ENCODE results near the gene DTNB. TPM values are rescaled to one million over a fixed set of nuclear protein-coding genes. Genes with fewer than 3 reads are reported as not detected.

DTNB gene
- total RNA-seq, 1 experiment from 2014 or later: 2.9 TPM

DNA sequence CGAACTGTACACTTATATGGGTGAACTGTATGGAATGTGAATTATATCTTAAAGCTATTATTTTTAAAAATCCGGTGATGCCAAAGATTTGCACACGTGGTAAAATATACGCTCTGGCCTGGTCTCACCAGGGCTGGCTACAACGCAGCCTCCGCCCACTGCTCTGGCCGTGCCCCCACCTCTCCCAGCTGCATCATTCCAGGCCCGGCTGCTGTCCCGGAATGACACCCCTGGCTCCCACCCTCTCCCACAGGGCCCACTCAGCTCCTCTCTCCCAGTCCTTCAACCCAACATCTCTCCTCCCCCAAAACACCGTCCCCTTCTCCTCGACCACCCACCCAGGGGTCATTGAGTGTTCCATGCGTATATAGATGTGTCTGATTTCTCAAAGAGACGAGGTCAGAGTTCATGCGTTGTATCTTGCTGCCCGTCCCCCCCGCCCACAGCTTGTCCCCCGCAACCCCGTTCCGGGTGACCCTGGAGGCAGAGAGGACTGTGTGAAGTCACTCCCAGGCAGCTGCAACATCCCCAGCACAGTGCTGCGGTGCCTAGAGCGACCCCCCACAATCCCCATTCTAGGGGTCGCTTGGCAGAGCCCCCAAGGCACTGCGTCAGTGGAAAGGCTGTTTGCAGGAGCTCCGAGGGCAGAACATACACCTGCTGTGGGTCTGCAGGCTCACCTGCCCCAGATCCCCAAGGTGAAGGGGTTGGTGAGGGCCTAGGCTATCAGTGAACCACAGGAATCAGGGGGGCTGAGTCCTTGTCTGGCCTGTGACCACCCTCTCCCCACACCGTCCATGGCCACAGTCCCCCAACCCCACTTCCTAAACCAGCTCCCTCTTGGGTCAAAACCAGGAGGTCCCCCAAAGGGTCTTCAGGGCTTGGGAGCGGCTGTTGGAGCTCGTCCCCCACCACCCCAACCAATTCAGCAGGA is 345.0 kb downstream of the DTNB start:
- DNase-seq (ENCODE audit: low spot score): no peak

Small RNA genes lying within 50 kb of the gene (small RNA-seq; reads per million reads assigned to genes)
- 0.29 reads per million for gene MIR1301
- gene RF00019: not detected

Other genes starting within 250 kb of the DTNB start
- 9.3 and 12.1 TPM in 2 replicates for gene ASXL2, start 204.9 kb upstream of the DTNB start, total RNA-seq (2014; rRNA removed; shearing (Covaris generic))

Data from HT-29 (cell line).